Right lobe of liver (tissue), 6 donors: ENCODE measurements around the gene CNGB1. TPM values are rescaled to one million over a fixed set of nuclear protein-coding genes. Genes with fewer than 3 reads are reported as not detected.

ENCODE experiments used
- ATAC-seq, 4 donors: fragments of 200-7000 bp; cut with Tn5 transposase; one replicate each; pipeline ENCODE4 v1.9.1; 2020; ENCODE audit warnings: mild to moderate bottlenecking in 4 of 4, moderate library complexity in 4 of 4
- DNase-seq, 3 donors: peaks; one replicate each; pipeline ENCODE4 v3.0.0-alpha.2; 2020
- H3K27ac ChIP-seq, 3 donors: fragments of 200-600 bp; one replicate each; pipeline ENCODE4 v1.8.0; 2022
- H3K27me3 ChIP-seq, 2 donors: fragments of 200-600 bp; one replicate each; pipeline ENCODE4 v1.8.0; 2022
- H3K36me3 ChIP-seq, 4 donors: fragments of 200-600 bp; sonication (generic) in 1 of 4; one replicate each; pipeline versions ENCODE4 v1.5.1 to v1.8.0; 2017 to 2022; ENCODE audit warnings: control low read depth in 1 of 4
- H3K4me1 ChIP-seq, 4 donors: fragments of 200-600 bp; sonication (generic) in 1 of 4; one replicate each; pipeline versions ENCODE4 v1.5.1 to v1.8.0; 2017 to 2022; ENCODE audit warnings: control low read depth in 1 of 4
- H3K4me3 ChIP-seq, 3 donors: fragments of 200-600 bp; one replicate each; pipeline ENCODE4 v1.8.0; 2022
- H3K9me3 ChIP-seq, 4 donors: fragments of 200-600 bp; sonication (generic) in 1 of 4; one replicate each; pipeline versions ENCODE4 v1.5.1 to v1.8.0; 2017 to 2022; ENCODE audit warnings: control low read depth in 1 of 4
- CTCF ChIP-seq, 4 donors: fragments of 200-600 bp in 3 of 4; fragments of 450-650 bp in 1 of 4; IDR thresholded peaks; one replicate each; pipeline versions ENCODE4 v1.5.1 to v1.8.0; 2016 to 2022; ENCODE audit warnings: antibody characterized with exemption in 4 of 4, mild to moderate bottlenecking in 2 of 4
- POLR2A ChIP-seq: fragments of 450-650 bp; IDR thresholded peaks from one replicate; pipeline ENCODE4 v1.6.1; 2017; ENCODE audit warnings: antibody characterized with exemption, mild to moderate bottlenecking
- WGBS: methylation state at CpG from one replicate; pipeline ENCODE4 v1.1.6; 2018; ENCODE audit warnings: low coverage, low lambda C conversion rate; ENCODE audit not compliant: insufficient coverage; ENCODE audit errors: missing lambda C conversion rate; 5-methylcytosine and 5-hydroxymethylcytosine counted together
- intact Hi-C, 2 donors: fragments of 100-400 bp; cut with DNase I; formaldehyde crosslinking; loops; one replicate each; pipeline versions ENCODE4 v1.11.2 to v1.14.1; 2022
- total RNA-seq, 6 experiments: library from RNA; depleted of rRNA in 2 of 6; stranded (reverse); fragments of >200 nt in 2 of 6; fragmentation: NEBNext Ultra II Directional in 3 of 6; extraction: Animal tissue kit (Norgen Biotek cat#: 25700) in 3 of 6; gene quantifications; one replicate each; pipeline versions ENCODE4 v1.1.0 to v1.2.4, GENCODE V29; 2016 to 2023
- donor health status: DM: no; HTN: yes; CAD: no.
- donor health status: DM: no; HTN: no; CAD: no.
- donor health status: DM: no; HTN: no; CAD: no.
- donor health status: DM: no; HTN: yes; CAD: no.
- donor health status: DM: no; HTN: yes; CAD: no.

The CNGB1 gene
- total RNA-seq, 6 experiments from 2014 or later: not detected

DNA sequence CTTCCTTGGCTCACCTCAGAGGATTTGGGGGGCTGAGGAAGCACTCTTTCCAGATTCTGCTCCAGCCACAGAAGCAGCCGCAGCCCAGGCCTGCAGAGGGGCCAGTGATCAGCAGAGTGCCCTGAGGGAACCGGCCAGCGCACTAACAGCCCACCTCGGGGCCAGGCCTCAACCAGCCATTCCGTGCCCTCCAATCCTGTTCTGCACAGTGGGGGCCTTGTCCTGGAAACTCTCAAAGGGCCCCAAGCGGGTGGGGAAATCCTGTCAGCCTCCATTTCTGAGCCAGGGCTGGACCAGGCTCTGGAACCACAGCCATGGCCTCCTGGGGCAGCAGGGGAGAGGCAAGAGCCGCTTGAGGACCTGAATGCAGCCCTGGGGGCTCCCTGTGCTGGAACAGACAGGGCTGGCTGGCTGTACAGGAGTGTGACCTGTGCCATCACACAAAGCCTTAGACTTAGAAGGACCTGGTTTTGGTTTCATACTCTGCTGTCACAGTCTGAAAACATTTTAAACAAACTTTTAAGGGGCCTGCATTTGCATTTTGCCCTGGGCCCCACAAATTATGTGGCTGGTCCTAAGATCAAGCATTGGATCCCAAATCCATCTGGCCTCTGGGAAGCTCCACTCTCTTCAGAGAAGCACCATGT, 10.0 kb downstream of the CNGB1 start:
- TF ChIP-seq POLR2A: no peak
- TF ChIP-seq CTCF (IDR thresholded peaks at IDR 0.05): no peak
- Histone ChIP-seq H3K9me3 (no peaks in the 10 kb centered on the region), H3K27me3 (no peaks in the 10 kb centered on the region), H3K36me3 (no peaks in the 10 kb centered on the region), H3K4me3 (no peak overlapping the region), H3K4me1 (no peaks in the 10 kb centered on the region), H3K27ac (no peak overlapping the region)
- intact Hi-C loops: no loop called here
- no CpG with 5 or more reads among the region's 7 CpGs for WGBS
- DNase-seq (peak in 1 of 3 donors; percentile 23), ATAC-seq (no peak)

DNA sequence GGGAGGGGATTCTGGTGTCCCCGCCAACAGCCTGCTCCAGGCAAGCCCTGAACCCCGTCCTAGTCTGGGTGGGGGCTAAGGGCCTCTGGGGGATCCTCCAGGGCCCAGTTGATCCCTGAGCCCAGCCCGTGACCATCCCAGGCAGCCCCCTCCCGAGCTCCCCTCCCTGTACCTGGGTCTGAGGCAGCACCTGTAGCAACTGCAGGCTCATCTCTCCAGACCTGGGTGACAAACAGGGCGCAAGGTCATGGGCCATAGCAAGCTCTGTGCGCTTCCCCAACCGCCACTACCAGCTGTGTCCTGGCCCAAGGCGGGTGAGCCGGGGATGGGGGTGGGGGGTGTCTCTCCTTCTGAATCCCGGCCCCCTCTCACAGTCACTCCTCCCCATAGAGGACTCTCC, 10.6 kb downstream of the CNGB1 start:
- H3K36me3 ChIP-seq: no peaks in the 10 kb centered on the region

DNA sequence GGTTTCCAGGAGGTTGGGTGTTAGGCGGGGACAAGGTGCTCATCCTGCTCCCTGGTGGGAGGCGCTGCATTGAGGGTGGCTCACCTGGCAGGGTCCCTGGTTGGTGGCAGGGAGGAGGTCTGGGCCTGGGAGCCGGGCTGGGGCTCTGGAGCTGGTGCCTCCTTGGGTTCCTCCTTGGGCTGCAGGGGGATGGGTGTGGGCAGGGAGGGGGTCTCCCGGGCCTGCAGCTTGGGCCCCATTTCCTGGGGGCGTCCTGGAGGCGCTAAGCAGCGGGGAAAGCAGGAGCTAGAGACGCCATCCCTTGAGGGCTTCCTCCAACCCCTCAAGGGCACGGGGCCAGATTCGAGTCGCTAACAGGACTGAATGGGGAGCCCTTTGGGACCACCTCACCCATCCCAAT, 11.1 kb downstream of the CNGB1 start:
- intact Hi-C loops: no loop called here
- ATAC-seq (no peak), DNase-seq (peak in 1 of 3 donors; percentile 54)
- no peak overlapping the region for H3K27ac ChIP-seq
- no peaks in the 10 kb centered on the region for H3K27me3 ChIP-seq
- H3K4me3 ChIP-seq: no peak overlapping the region
- no peaks in the 10 kb centered on the region for H3K36me3 ChIP-seq
- no peaks in the 10 kb centered on the region for H3K4me1 ChIP-seq
- TF ChIP-seq POLR2A: no peak
- TF ChIP-seq CTCF (IDR thresholded peaks at IDR 0.05): no peak
- 67% methylated on average over 1 of the region's 11 CpGs for WGBS
- no peaks in the 10 kb centered on the region for H3K9me3 ChIP-seq

More for the DNA sequence above, 10.6 kb downstream of the CNGB1 start:
- H3K4me1 ChIP-seq: no peaks in the 10 kb centered on the region
- ATAC-seq (no peak), DNase-seq (peak in 1 of 3 donors; percentile 35)
- no peak for TF ChIP-seq POLR2A
- no peak for TF ChIP-seq CTCF (IDR thresholded peaks at IDR 0.05)
- intact Hi-C loops: no loop called here
- no peak overlapping the region for H3K27ac ChIP-seq
- no peaks in the 10 kb centered on the region for H3K9me3 ChIP-seq
- H3K4me3 ChIP-seq: no peak overlapping the region
- H3K27me3 ChIP-seq: no peaks in the 10 kb centered on the region
- no CpG with 5 or more reads among the region's 10 CpGs for WGBS

DNA sequence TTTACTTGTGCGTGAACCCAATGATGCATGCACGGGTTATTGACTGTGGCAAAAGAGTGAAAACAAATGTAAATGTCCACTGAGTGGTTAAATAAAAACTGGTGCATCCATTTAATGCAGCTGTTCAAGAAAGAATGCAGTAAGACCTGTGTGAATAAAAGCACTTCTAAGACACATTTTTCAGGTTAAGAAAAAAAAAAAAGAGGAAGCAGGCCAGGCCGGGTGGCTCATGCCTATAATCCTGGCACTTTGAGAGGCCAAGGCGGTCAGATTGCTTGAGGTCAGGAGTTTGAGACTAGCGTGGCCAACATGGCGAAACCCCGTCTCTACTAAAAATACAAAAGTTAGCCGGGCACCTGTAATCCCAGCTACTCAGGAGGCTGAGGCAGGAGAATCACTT, 11.8 kb downstream of the CNGB1 start:
- no peaks in the 10 kb centered on the region for H3K27me3 ChIP-seq
- no peak for ATAC-seq
- TF ChIP-seq POLR2A (no peak), CTCF (IDR thresholded peaks at IDR 0.05) (no peak)
- no peak overlapping the region for H3K4me3 ChIP-seq
- H3K9me3 ChIP-seq: no peaks in the 10 kb centered on the region
- no peaks in the 10 kb centered on the region for H3K4me1 ChIP-seq
- intact Hi-C loops: no loop called here
- DNase-seq: peak in 1 of 3 donors; percentile 1
- WGBS: 84% methylated on average over 8 of the region's 8 CpGs
- H3K27ac ChIP-seq: no peak overlapping the region
- no peaks in the 10 kb centered on the region for H3K36me3 ChIP-seq
